ENCODE data around the gene PGGT1B. TPM values are rescaled to one million over a fixed set of nuclear protein-coding genes. Genes with fewer than 3 reads are reported as not detected.

The PGGT1B gene
- polyA plus RNA-seq, 2 donors = 2.0 to 5.9 TPM

GRCh38 chr5:115291397-115291796 lies 28.7 kb upstream of the PGGT1B start:
- no peaks in the 10 kb centered on the region for H3K9me3 ChIP-seq (ENCODE audit: control insufficient read depth in 2 of 2, insufficient read depth in 1 of 2, low read depth in 1 of 2, low read length in 1 of 2)
- no peak overlapping the region for H3K27ac ChIP-seq (ENCODE audit: low read depth in 2 of 2, low read length in 1 of 2)
- no peak overlapping the region for H3K4me3 ChIP-seq (ENCODE audit: low read depth in 1 of 2, low read length in 2 of 2)
- H3K27me3 ChIP-seq (ENCODE audit: control insufficient read depth in 1 of 2, insufficient read depth in 2 of 2, low read length in 2 of 2) = no peaks in the 10 kb centered on the region
- H3K36me3 ChIP-seq (ENCODE audit: control insufficient read depth in 2 of 2, insufficient read depth in 2 of 2, low read length in 1 of 2) = no peaks in the 10 kb centered on the region
- H3K4me1 ChIP-seq (ENCODE audit: control insufficient read depth in 2 of 2, insufficient read depth in 2 of 2, low read length in 1 of 2) = no peaks in the 10 kb centered on the region

- no peaks in the 10 kb centered on the region for H3K27me3 ChIP-seq (ENCODE audit: control insufficient read depth in 1 of 2, insufficient read depth in 2 of 2, low read length in 2 of 2)
Observed at GRCh38 chr5:115289104-115289503, 26.4 kb upstream of the PGGT1B start.

DNA sequence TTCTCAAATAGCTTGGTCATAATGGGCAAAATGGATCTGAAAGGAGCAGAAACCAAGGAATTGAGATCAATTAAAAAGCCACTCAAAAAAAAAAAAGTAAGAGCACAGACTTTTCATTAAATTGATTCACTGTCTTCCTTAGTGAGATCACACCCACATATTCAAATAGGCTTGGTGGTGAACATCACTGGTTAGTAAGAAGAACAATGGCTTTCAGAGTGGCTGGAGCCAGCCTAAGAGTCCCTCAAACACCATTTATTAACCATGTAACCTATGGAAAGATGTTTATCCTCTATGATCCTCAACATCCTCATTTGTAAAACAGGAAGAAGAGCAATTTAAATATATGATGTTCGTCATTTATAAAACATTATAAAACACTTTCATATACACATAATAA lies 21.3 kb upstream of the PGGT1B start:
- Histone ChIP-seq H3K36me3 (ENCODE audit: control insufficient read depth in 2 of 2, insufficient read depth in 2 of 2, low read length in 1 of 2) (no peaks in the 10 kb centered on the region), H3K27ac (ENCODE audit: low read depth in 2 of 2, low read length in 1 of 2) (no peak overlapping the region), H3K4me3 (ENCODE audit: low read depth in 1 of 2, low read length in 2 of 2) (no peak overlapping the region), H3K9me3 (ENCODE audit: control insufficient read depth in 2 of 2, insufficient read depth in 1 of 2, low read depth in 1 of 2, low read length in 1 of 2) (no peaks in the 10 kb centered on the region), H3K4me1 (ENCODE audit: control insufficient read depth in 2 of 2, insufficient read depth in 2 of 2, low read length in 1 of 2) (no peaks in the 10 kb centered on the region), H3K27me3 (ENCODE audit: control insufficient read depth in 1 of 2, insufficient read depth in 2 of 2, low read length in 2 of 2) (no peaks in the 10 kb centered on the region)
- 88 to 92% methylated on average over 1 of the region's 1 CpG for WGBS, 2 donors

More at GRCh38 chr5:115289104-115289503, 26.4 kb upstream of the PGGT1B start:
- no peaks in the 10 kb centered on the region for H3K9me3 ChIP-seq (ENCODE audit: control insufficient read depth in 2 of 2, insufficient read depth in 1 of 2, low read depth in 1 of 2, low read length in 1 of 2)
- H3K4me1 ChIP-seq (ENCODE audit: control insufficient read depth in 2 of 2, insufficient read depth in 2 of 2, low read length in 1 of 2) = no peaks in the 10 kb centered on the region
- no peak overlapping the region for H3K27ac ChIP-seq (ENCODE audit: low read depth in 2 of 2, low read length in 1 of 2)
- no peaks in the 10 kb centered on the region for H3K36me3 ChIP-seq (ENCODE audit: control insufficient read depth in 2 of 2, insufficient read depth in 2 of 2, low read length in 1 of 2)
- 86 to 90% methylated on average over 4 of the region's 4 CpGs for WGBS, 2 donors
- H3K4me3 ChIP-seq (ENCODE audit: low read depth in 1 of 2, low read length in 2 of 2) = no peak overlapping the region

DNA sequence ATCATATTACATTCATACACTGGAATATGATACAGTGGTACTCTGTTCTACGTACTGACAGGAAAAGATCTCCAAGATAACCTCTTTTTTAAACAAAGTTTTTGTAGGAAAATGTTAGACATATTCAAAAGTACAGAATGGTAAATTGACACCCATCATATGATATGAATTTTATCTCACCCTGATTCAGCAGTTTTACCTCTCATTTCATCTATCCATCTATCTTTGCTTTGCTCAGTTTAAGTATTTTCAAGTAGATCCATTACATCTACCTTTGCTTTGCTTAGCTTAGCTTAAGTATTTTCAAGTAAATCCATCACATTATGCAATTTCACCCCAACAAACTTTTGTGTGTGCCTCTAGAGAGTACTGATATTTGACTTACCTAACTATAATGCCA lies 19.5 kb upstream of the PGGT1B start:
- Histone ChIP-seq H3K9me3 (ENCODE audit: control insufficient read depth in 2 of 2, insufficient read depth in 1 of 2, low read depth in 1 of 2, low read length in 1 of 2) (no peaks in the 10 kb centered on the region), H3K4me3 (ENCODE audit: low read depth in 1 of 2, low read length in 2 of 2) (no peak overlapping the region), H3K27ac (ENCODE audit: low read depth in 2 of 2, low read length in 1 of 2) (no peak overlapping the region), H3K36me3 (ENCODE audit: control insufficient read depth in 2 of 2, insufficient read depth in 2 of 2, low read length in 1 of 2) (no peaks in the 10 kb centered on the region), H3K27me3 (ENCODE audit: control insufficient read depth in 1 of 2, insufficient read depth in 2 of 2, low read length in 2 of 2) (no peaks in the 10 kb centered on the region), H3K4me1 (ENCODE audit: control insufficient read depth in 2 of 2, insufficient read depth in 2 of 2, low read length in 1 of 2) (no peaks in the 10 kb centered on the region)
- 92 to 93% methylated on average over 1 of the region's 1 CpG for WGBS, 2 donors

DNA sequence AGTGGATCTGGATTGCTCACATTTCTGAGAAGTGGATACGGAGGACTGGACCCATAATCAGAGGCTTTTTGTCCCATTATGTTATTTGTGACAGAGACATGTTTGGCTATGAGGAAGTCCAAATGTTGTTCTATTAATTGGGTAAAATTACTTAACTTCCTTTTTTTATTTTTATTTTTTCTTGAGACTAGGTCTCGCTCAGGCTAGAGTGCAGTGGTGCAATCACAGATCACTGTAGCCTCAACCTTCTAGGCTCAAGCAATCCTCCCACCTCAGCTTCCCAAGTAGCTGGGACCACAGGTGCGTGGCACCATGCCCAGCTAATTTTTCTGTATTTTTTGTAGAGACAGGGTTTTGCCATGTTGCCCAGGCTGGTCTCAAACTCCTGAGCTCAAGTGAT lies 11.9 kb upstream of the PGGT1B start:
- H3K4me3 ChIP-seq (ENCODE audit: low read depth in 1 of 2, low read length in 2 of 2) = no peak overlapping the region
- no peaks in the 10 kb centered on the region for H3K4me1 ChIP-seq (ENCODE audit: control insufficient read depth in 2 of 2, insufficient read depth in 2 of 2, low read length in 1 of 2)
- no peaks in the 10 kb centered on the region for H3K27me3 ChIP-seq (ENCODE audit: control insufficient read depth in 1 of 2, insufficient read depth in 2 of 2, low read length in 2 of 2)
- peaks cover 0 to 4% of the 10 kb centered on the region in 2 donors for H3K36me3 ChIP-seq (ENCODE audit: control insufficient read depth in 2 of 2, insufficient read depth in 2 of 2, low read length in 1 of 2)
- no peak overlapping the region for H3K27ac ChIP-seq (ENCODE audit: low read depth in 2 of 2, low read length in 1 of 2)
- WGBS, 2 donors = 91 to 92% methylated on average over 3 of the region's 3 CpGs
- no peaks in the 10 kb centered on the region for H3K9me3 ChIP-seq (ENCODE audit: control insufficient read depth in 2 of 2, insufficient read depth in 1 of 2, low read depth in 1 of 2, low read length in 1 of 2)

- Histone ChIP-seq H3K27me3 (ENCODE audit: control insufficient read depth in 1 of 2, insufficient read depth in 2 of 2, low read length in 2 of 2) (no peaks in the 10 kb centered on the region), H3K4me1 (ENCODE audit: control insufficient read depth in 2 of 2, insufficient read depth in 2 of 2, low read length in 1 of 2) (no peaks in the 10 kb centered on the region), H3K4me3 (ENCODE audit: low read depth in 1 of 2, low read length in 2 of 2) (no peak overlapping the region), H3K9me3 (ENCODE audit: control insufficient read depth in 2 of 2, insufficient read depth in 1 of 2, low read depth in 1 of 2, low read length in 1 of 2) (no peaks in the 10 kb centered on the region), H3K27ac (ENCODE audit: low read depth in 2 of 2, low read length in 1 of 2) (no peak overlapping the region), H3K36me3 (ENCODE audit: control insufficient read depth in 2 of 2, insufficient read depth in 2 of 2, low read length in 1 of 2) (peaks cover 0 to 4% of the 10 kb centered on the region in 2 donors)
- WGBS, 2 donors = 90 to 91% methylated on average over 3 of the region's 3 CpGs
Observed at GRCh38 chr5:115272297-115272958, 9.8 kb upstream of the PGGT1B start.

- WGBS, 2 donors = 87 to 91% methylated on average over 6 of the region's 6 CpGs
- peaks cover 0 to 4% of the 10 kb centered on the region in 2 donors for H3K36me3 ChIP-seq (ENCODE audit: control insufficient read depth in 2 of 2, insufficient read depth in 2 of 2, low read length in 1 of 2)
Observed at GRCh38 chr5:115271295-115272050, 8.8 kb upstream of the PGGT1B start.

DNA sequence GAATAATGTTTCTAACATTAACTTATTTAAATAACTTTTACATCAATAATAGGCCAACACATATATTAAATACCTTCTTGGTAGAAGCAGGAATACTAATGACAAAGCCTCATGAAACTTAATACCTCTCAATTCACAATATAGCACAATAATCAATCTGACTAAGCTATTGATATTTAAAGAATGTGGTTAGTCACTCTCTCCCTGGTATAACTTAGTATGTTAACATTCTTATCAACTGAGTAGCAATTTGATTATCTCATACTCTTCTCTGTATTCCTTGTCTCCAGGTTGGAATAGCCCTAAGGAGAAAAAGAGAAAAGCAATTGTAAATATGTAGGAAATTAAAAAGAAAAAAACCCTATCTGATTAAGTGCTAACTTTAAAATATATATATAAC lies 4.9 kb upstream of the PGGT1B start:
- Histone ChIP-seq H3K4me1 (ENCODE audit: control insufficient read depth in 2 of 2, insufficient read depth in 2 of 2, low read length in 1 of 2) (no peaks in the 10 kb centered on the region), H3K27me3 (ENCODE audit: control insufficient read depth in 1 of 2, insufficient read depth in 2 of 2, low read length in 2 of 2) (no peaks in the 10 kb centered on the region), H3K27ac (ENCODE audit: low read depth in 2 of 2, low read length in 1 of 2) (no peak overlapping the region), H3K9me3 (ENCODE audit: control insufficient read depth in 2 of 2, insufficient read depth in 1 of 2, low read depth in 1 of 2, low read length in 1 of 2) (no peaks in the 10 kb centered on the region), H3K36me3 (ENCODE audit: control insufficient read depth in 2 of 2, insufficient read depth in 2 of 2, low read length in 1 of 2) (peaks cover 0 to 4% of the 10 kb centered on the region in 2 donors), H3K4me3 (ENCODE audit: low read depth in 1 of 2, low read length in 2 of 2) (no peak overlapping the region)

More at GRCh38 chr5:115271295-115272050, 8.8 kb upstream of the PGGT1B start:
- H3K9me3 ChIP-seq (ENCODE audit: control insufficient read depth in 2 of 2, insufficient read depth in 1 of 2, low read depth in 1 of 2, low read length in 1 of 2) = no peaks in the 10 kb centered on the region
- no peak overlapping the region for H3K4me3 ChIP-seq (ENCODE audit: low read depth in 1 of 2, low read length in 2 of 2)
- H3K27me3 ChIP-seq (ENCODE audit: control insufficient read depth in 1 of 2, insufficient read depth in 2 of 2, low read length in 2 of 2) = no peaks in the 10 kb centered on the region
- no peak overlapping the region for H3K27ac ChIP-seq (ENCODE audit: low read depth in 2 of 2, low read length in 1 of 2)
- H3K4me1 ChIP-seq (ENCODE audit: control insufficient read depth in 2 of 2, insufficient read depth in 2 of 2, low read length in 1 of 2) = no peaks in the 10 kb centered on the region

- Histone ChIP-seq H3K27ac (ENCODE audit: low read depth in 2 of 2, low read length in 1 of 2) (no peak overlapping the region), H3K9me3 (ENCODE audit: control insufficient read depth in 2 of 2, insufficient read depth in 1 of 2, low read depth in 1 of 2, low read length in 1 of 2) (no peaks in the 10 kb centered on the region), H3K27me3 (ENCODE audit: control insufficient read depth in 1 of 2, insufficient read depth in 2 of 2, low read length in 2 of 2) (no peaks in the 10 kb centered on the region), H3K4me3 (ENCODE audit: low read depth in 1 of 2, low read length in 2 of 2) (no peak overlapping the region), H3K4me1 (ENCODE audit: control insufficient read depth in 2 of 2, insufficient read depth in 2 of 2, low read length in 1 of 2) (no peaks in the 10 kb centered on the region), H3K36me3 (ENCODE audit: control insufficient read depth in 2 of 2, insufficient read depth in 2 of 2, low read length in 1 of 2) (no peaks in the 10 kb centered on the region)
- WGBS, 2 donors = 96 to 97% methylated on average over 13 of the region's 13 CpGs
Observed at GRCh38 chr5:115265220-115265619, 2.5 kb upstream of the PGGT1B start.

DNA sequence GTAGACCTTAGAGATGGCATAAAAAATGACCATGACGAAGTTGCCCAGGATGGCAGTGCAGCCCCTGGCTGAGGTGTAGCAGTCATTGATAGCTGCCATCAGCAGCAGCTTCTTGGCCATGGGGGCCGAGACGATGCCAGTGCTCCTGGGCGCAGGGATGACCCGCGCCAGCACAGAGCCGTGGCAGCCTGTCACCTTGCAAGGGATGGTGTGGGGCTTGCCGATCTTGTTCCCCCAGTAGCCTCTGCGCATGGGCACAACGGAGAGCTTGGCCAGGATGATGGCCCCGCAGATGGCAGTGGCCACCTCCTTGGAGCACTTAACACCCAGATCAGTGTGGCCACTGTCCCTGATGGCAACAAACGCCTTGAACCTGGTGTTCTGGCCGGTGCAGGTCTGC lies 2.1 kb upstream of the PGGT1B start:
- Histone ChIP-seq H3K4me1 (ENCODE audit: control insufficient read depth in 2 of 2, insufficient read depth in 2 of 2, low read length in 1 of 2) (no peaks in the 10 kb centered on the region), H3K27ac (ENCODE audit: low read depth in 2 of 2, low read length in 1 of 2) (no peak overlapping the region), H3K36me3 (ENCODE audit: control insufficient read depth in 2 of 2, insufficient read depth in 2 of 2, low read length in 1 of 2) (no peaks in the 10 kb centered on the region), H3K4me3 (ENCODE audit: low read depth in 1 of 2, low read length in 2 of 2) (no peak overlapping the region), H3K9me3 (ENCODE audit: control insufficient read depth in 2 of 2, insufficient read depth in 1 of 2, low read depth in 1 of 2, low read length in 1 of 2) (no peaks in the 10 kb centered on the region), H3K27me3 (ENCODE audit: control insufficient read depth in 1 of 2, insufficient read depth in 2 of 2, low read length in 2 of 2) (no peaks in the 10 kb centered on the region)
- 97 to 98% methylated on average over 13 of the region's 13 CpGs for WGBS, 2 donors
